ENCODE measurements around the gene PRKCQ.
"Not testable (repeated sequence)": the region's sequence is repeated elsewhere in the genome, so short reads cannot be mapped to it uniquely, and the experiment has no call there.

PRKCQ gene

GRCh38 chr10:6588845-6589244, 8.8 kb upstream of the PRKCQ start:
- TF ChIP-seq POLR2A (IDR thresholded peaks at IDR 0.05; ENCODE audit: low read length) (no peak), GATA1 (IDR thresholded peaks at IDR 0.05; ENCODE audit: low read depth, low read length) (no peak)
- no peak for DNase-seq

GRCh38 chr10:6588082-6588481, 8.0 kb upstream of the PRKCQ start:
- no peak for DNase-seq
- TF ChIP-seq GATA1 (IDR thresholded peaks at IDR 0.05; ENCODE audit: low read depth, low read length) (no peak), POLR2A (IDR thresholded peaks at IDR 0.05; ENCODE audit: low read length) (no peak)

DNA sequence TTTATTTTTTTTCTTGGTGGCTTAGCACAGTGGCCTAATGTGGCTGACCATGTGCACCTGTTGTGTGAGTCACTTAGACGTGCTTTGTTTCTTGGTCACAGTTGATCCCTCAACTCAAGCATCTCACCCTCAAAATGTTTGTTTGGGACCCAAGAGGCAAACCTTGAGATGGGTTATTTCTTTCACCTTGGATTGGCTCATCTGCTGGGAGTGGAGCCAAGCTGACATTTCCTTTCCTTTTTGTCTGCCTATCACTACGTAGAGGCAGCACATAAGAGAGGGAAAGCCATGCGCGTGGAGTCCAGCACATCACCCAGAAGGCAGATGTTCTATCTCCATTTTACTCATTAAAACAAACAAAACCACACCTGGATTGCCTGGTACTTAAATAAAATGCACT, 6.4 kb upstream of the PRKCQ start:
- no peak for DNase-seq
- no peak for TF ChIP-seq POLR2A (IDR thresholded peaks at IDR 0.05; ENCODE audit: low read length)
- TF ChIP-seq GATA1 (IDR thresholded peaks at IDR 0.05; ENCODE audit: low read depth, low read length) = no peak

- peak in 1 of 2 experiments; percentile 11 for DNase-seq
- TF ChIP-seq POLR2A (IDR thresholded peaks at IDR 0.05; ENCODE audit: low read length) = no peak
- TF ChIP-seq GATA1 (IDR thresholded peaks at IDR 0.05; ENCODE audit: low read depth, low read length) = no peak
These were observed 3.4 kb upstream of the PRKCQ start for GRCh38 chr10:6583447-6583846.

- DNase-seq = not testable (repeated sequence)
These were observed 2.8 kb upstream of the PRKCQ start for GRCh38 chr10:6582913-6583312.

- no peak for TF ChIP-seq GATA1 (IDR thresholded peaks at IDR 0.05; ENCODE audit: low read depth, low read length)
- DNase-seq = no peak
These were observed 2.2 kb upstream of the PRKCQ start for GRCh38 chr10:6582298-6582697.

GRCh38 chr10:6581778-6582228, 1.7 kb upstream of the PRKCQ start:
- DNase-seq = peak; percentile 28 to 44
- TF ChIP-seq GATA1 (IDR thresholded peaks at IDR 0.05; ENCODE audit: low read depth, low read length) = no peak
- peak; percentile 46 for TF ChIP-seq POLR2A (IDR thresholded peaks at IDR 0.05; ENCODE audit: low read length)

DNA sequence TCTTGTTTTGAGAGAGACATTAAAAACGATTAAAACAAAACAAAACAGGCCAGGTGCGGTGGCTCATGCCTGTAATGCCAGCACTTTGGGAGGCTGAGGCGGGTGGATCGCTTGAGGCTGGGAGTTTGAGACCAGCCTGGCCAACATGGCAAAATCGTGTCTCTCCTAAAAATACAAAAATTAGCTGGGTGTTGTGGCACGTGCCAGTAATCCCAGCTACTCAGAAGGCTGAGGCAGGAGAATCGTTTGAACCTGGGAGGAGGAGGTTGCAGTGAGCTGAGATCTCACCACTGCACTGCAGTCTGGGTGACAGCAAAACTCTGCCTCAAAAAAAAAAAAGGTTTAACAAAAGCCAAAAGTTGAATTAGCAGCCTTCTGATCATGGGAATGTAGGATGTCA, 1.1 kb upstream of the PRKCQ start:
- peak in 1 of 2 experiments; percentile 35 for DNase-seq

DNA sequence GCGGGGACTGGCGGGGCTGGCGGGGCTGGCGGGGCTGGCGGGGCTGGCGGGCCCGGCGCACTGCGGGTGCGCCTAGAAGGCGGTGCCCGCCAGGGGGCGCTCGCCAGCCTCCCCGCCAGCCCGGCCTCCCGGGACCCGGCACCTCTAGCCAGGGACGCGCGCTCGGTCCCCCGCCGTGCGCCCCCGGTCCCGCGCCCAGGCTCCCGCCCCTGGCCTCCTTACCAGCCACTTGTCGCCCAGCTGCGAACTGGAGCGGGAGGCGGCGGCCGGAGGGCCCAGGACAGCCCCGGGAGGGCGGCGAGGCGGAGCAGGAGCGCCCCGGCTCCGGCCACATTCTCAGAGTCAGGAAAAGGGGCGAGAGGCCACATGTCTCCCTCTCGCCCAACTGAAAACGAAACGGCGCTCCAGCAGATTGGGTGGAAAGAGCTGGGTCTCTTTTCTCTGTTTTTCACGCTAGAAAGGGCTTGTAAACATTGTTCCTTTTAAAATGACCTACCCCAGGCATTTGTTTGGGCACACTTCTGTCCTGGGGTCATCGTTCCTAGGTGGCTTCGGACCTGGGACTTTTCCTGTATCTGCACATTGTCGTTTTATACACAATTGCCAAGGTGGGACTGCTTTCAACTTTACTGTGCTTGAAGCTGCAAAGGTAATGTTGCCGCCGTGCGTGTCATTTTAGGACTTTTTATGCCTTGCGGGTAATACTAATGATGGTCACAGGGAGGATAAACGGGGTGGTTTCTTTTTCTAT, 378 bp upstream of the PRKCQ start:
- DNase-seq = peak; percentile 87 to 93
- TF ChIP-seq GATA1 (IDR thresholded peaks at IDR 0.05; ENCODE audit: low read depth, low read length) (no peak), POLR2A (IDR thresholded peaks at IDR 0.05; ENCODE audit: low read length) (peak; percentile 71)

- TF ChIP-seq POLR2A (IDR thresholded peaks at IDR 0.05; ENCODE audit: low read length) (no peak), GATA1 (IDR thresholded peaks at IDR 0.05; ENCODE audit: low read depth, low read length) (no peak)
- DNase-seq = peak; percentile 36 to 57
These were observed 733 bp downstream of the PRKCQ start for GRCh38 chr10:6579183-6579903.

DNA sequence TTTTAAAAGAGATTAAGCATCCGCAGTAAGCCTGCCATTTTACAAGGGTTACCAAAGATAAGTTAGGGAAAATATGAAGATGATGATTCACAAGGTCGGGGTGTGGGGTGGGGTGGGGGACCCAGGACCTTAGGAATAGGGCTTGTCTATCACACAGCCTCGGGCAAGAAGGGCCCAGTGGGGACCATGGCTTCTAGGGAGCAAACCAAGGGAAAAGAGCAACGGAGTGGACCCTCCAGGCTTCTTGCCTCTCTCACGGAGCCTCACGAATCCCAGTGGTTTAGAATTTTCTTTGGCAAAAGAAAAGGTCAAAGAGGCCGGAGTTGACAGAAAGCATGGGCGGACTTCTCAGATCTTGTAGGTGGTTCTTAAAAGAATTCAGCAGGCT, 1.3 kb downstream of the PRKCQ start:
- TF ChIP-seq POLR2A (IDR thresholded peaks at IDR 0.05; ENCODE audit: low read length) (no peak), GATA1 (IDR thresholded peaks at IDR 0.05; ENCODE audit: low read depth, low read length) (no peak)
- DNase-seq = peak in 1 of 2 experiments; percentile 33

GRCh38 chr10:6578251-6578771, 1.8 kb downstream of the PRKCQ start:
- peak; percentile 24 to 33 for DNase-seq

DNA sequence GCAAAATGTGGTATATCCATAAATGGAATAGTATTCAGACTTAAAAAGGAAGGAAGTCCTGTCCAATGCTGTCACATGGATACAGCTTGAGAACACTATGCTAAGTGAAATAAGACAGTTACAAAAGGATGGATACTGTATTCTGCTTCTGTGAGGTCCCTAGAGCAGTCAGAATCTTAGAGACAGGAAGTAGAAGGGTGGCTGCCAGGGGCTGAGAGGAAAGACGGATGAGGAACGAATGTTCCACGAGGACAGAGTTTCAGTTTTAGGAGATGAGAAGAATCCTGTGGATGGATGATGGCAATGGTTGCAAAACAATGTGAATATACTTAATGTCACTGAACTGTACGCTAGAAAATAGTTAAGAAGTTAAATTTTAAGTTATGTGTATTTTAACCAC, 3.8 kb downstream of the PRKCQ start:
- no peak for TF ChIP-seq GATA1 (IDR thresholded peaks at IDR 0.05; ENCODE audit: low read depth, low read length)
- TF ChIP-seq POLR2A (IDR thresholded peaks at IDR 0.05; ENCODE audit: low read length) = no peak
- no peak for DNase-seq

More at GRCh38 chr10:6578251-6578771, 1.8 kb downstream of the PRKCQ start:
- TF ChIP-seq GATA1 (IDR thresholded peaks at IDR 0.05; ENCODE audit: low read depth, low read length) = no peak
- TF ChIP-seq POLR2A (IDR thresholded peaks at IDR 0.05; ENCODE audit: low read length) = no peak

- DNase-seq = no peak
- TF ChIP-seq POLR2A (IDR thresholded peaks at IDR 0.05; ENCODE audit: low read length) (no peak), GATA1 (IDR thresholded peaks at IDR 0.05; ENCODE audit: low read depth, low read length) (no peak)
These were observed 5.4 kb downstream of the PRKCQ start for GRCh38 chr10:6574664-6575176.

DNA sequence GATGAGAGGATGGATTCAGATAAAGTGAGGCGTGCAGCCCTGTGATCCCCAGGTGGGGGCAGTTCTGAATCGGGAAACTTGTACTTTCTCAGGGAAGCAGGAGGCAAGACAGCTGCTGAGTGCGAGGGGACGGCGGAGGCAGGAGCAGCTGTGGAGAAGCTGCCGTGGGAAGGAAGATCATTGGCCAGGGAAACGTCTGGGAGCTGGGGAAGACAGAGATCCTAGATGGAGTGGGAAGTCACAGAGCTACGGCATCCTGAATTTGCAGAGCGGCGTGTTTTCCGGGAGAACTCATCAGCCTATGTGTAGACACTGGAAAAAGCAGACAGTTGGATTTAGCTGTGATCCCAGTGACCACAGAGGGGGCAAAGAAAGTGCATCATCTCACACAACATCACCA, 9.2 kb downstream of the PRKCQ start:
- DNase-seq = no peak
- TF ChIP-seq POLR2A (IDR thresholded peaks at IDR 0.05; ENCODE audit: low read length) (no peak), GATA1 (IDR thresholded peaks at IDR 0.05; ENCODE audit: low read depth, low read length) (no peak)

Data from erythroblast (primary cell).